HEK293 (cell line): ENCODE data around the gene ENOSF1.

Source experiments
- CTCF ChIP-seq: fragments of 450-650 bp; formaldehyde crosslinking; IDR thresholded peaks from 2 replicates; pipeline ENCODE4 v1.5.1; 2016; ENCODE audit warnings: missing biosample characterization, missing genetic modification characterization
- GLI4 ChIP-seq: fragments of 450-650 bp; formaldehyde crosslinking; IDR thresholded peaks from 2 replicates; pipeline ENCODE4 v1.5.1; 2016; ENCODE audit warnings: missing biosample characterization, missing genetic modification characterization
- KLF17 ChIP-seq: fragments of 450-650 bp; formaldehyde crosslinking; IDR thresholded peaks from 2 replicates; pipeline ENCODE4 v1.5.1; 2016; ENCODE audit warnings: missing biosample characterization, missing genetic modification characterization
- ZBTB11 ChIP-seq: fragments of 450-650 bp; formaldehyde crosslinking; conservative IDR thresholded peaks from 2 replicates; pipeline ENCODE4 v1.5.1; 2016; ENCODE audit warnings: low read depth, missing biosample characterization, missing genetic modification characterization
- ZFHX2 ChIP-seq: fragments of 450-650 bp; formaldehyde crosslinking; conservative IDR thresholded peaks from 2 replicates; pipeline ENCODE4 v1.5.1; 2016; ENCODE audit warnings: missing biosample characterization, missing genetic modification characterization
- ZFP37 ChIP-seq: fragments of 450-650 bp; formaldehyde crosslinking; IDR thresholded peaks from 2 replicates; pipeline ENCODE4 v1.5.1; 2016; ENCODE audit warnings: missing biosample characterization, missing genetic modification characterization
- ZNF416 ChIP-seq: fragments of 450-650 bp; formaldehyde crosslinking; IDR thresholded peaks from 2 replicates; pipeline ENCODE4 v1.5.1; 2016; ENCODE audit warnings: missing biosample characterization, missing genetic modification characterization
- ZNF513 ChIP-seq: fragments of 450-650 bp; IDR thresholded peaks from 2 replicates; pipeline ENCODE4 v1.5.1; 2018; ENCODE audit warnings: missing biosample characterization, missing genetic modification characterization
- ZNF623 ChIP-seq: fragments of 450-650 bp; formaldehyde crosslinking; IDR thresholded peaks from 2 replicates; pipeline ENCODE4 v1.5.1; 2016; ENCODE audit warnings: missing biosample characterization, missing genetic modification characterization
- ZNF670 ChIP-seq: fragments of 450-650 bp; formaldehyde crosslinking; IDR thresholded peaks from 2 replicates; pipeline ENCODE4 v1.5.1; 2016; ENCODE audit warnings: missing biosample characterization, missing genetic modification characterization, low read depth
- ZNF704 ChIP-seq: fragments of 450-650 bp; formaldehyde crosslinking; IDR thresholded peaks from 2 replicates; pipeline ENCODE4 v1.5.1; 2016; ENCODE audit warnings: missing biosample characterization, missing genetic modification characterization

GRCh38 chr18:669077-669476, 43.4 kb downstream of the ENOSF1 start:
- TF ChIP-seq CTCF (tag by site-specific recombination) (no peak), ZNF623 (tag by site-specific recombination) (no peak), ZFP37 (no peak), KLF17 (tag by site-specific recombination) (no peak), ZNF513 (no peak), ZNF704 (tag by site-specific recombination) (no peak), ZFHX2 (tag by site-specific recombination) (no peak), ZBTB11 (tag by site-specific recombination) (no peak), ZNF670 (tag by site-specific recombination) (no peak), ZNF416 (tag by site-specific recombination) (no peak), GLI4 (tag by site-specific recombination) (no peak)
